Trophoblast cell (in vitro differentiated cells and primary cell): ENCODE results near the gene CASP8AP2.
"Not testable (repeated sequence)": the region's sequence is repeated elsewhere in the genome, so short reads cannot be mapped to it uniquely, and the experiment has no call there.

ENCODE experiments used
- DNase-seq, 2 donors: peaks; one replicate each; pipeline ENCODE4 v3.0.0-alpha.2; 2016
- H2AFZ ChIP-seq: 2 replicates; pipeline ENCODE4 v1.6.1; 2013; ENCODE audit warnings: low read length, moderate library complexity, mild to moderate bottlenecking; ENCODE audit not compliant: insufficient read depth, poor library complexity
- H2AK5ac ChIP-seq: 2 replicates; pipeline ENCODE4 v1.6.1; 2013; ENCODE audit warnings: mild to moderate bottlenecking, low read length
- H2BK120ac ChIP-seq: 2 replicates; pipeline ENCODE4 v1.6.1; 2013; ENCODE audit warnings: low read length, mild to moderate bottlenecking, moderate library complexity; ENCODE audit not compliant: insufficient read depth, poor library complexity
- H2BK12ac ChIP-seq: 2 replicates; pipeline ENCODE4 v1.6.1; 2013; ENCODE audit warnings: mild to moderate bottlenecking, low read length, moderate library complexity
- H2BK5ac ChIP-seq: 2 replicates; pipeline ENCODE4 v1.6.1; 2013; ENCODE audit warnings: low read length, low read depth, moderate library complexity, mild to moderate bottlenecking; ENCODE audit not compliant: poor library complexity
- H3K14ac ChIP-seq: 2 replicates; pipeline ENCODE4 v1.6.1; 2013; ENCODE audit warnings: mild to moderate bottlenecking, low read length
- H3K18ac ChIP-seq: 2 replicates; pipeline ENCODE4 v1.6.1; 2013; ENCODE audit warnings: mild to moderate bottlenecking, low read length
- H3K23ac ChIP-seq: 2 replicates; pipeline ENCODE4 v1.6.1; 2013; ENCODE audit warnings: low read length
- H3K27ac ChIP-seq: 2 replicates; pipeline ENCODE4 v1.5.1; 2013; ENCODE audit warnings: low read depth, mild to moderate bottlenecking, inconsistent platforms, low read length, moderate library complexity
- H3K27me3 ChIP-seq: 2 replicates; pipeline ENCODE4 v1.6.1; 2013; ENCODE audit warnings: inconsistent platforms, mild to moderate bottlenecking, low read length, moderate library complexity; ENCODE audit not compliant: insufficient read depth
- H3K36me3 ChIP-seq, 2 experiments: 1 replicate in 1 of 2; 2 replicates in 1 of 2; pipeline ENCODE4 v1.6.1; 2013; ENCODE audit warnings: low read length in 2 of 2, mild to moderate bottlenecking in 2 of 2, moderate library complexity in 1 of 2; ENCODE audit not compliant: insufficient read depth in 2 of 2, control insufficient read depth in 1 of 2
- H3K4ac ChIP-seq: 2 replicates; pipeline ENCODE4 v1.6.1; 2013; ENCODE audit warnings: low read depth, mild to moderate bottlenecking, low read length, moderate library complexity
- H3K4me1 ChIP-seq, 2 experiments: 1 replicate in 1 of 2; 2 replicates in 1 of 2; pipeline ENCODE4 v1.6.1; 2013; ENCODE audit warnings: low read length in 2 of 2, mild to moderate bottlenecking in 2 of 2, moderate library complexity in 1 of 2; ENCODE audit not compliant: insufficient read depth in 2 of 2, control insufficient read depth in 1 of 2
- H3K4me2 ChIP-seq: 2 replicates; pipeline ENCODE4 v1.6.1; 2013; ENCODE audit warnings: inconsistent platforms, mild to moderate bottlenecking, low read length, moderate library complexity
- H3K4me3 ChIP-seq: 2 replicates; pipeline ENCODE4 v1.5.1; 2013; ENCODE audit warnings: mild to moderate bottlenecking, low read depth, low read length, inconsistent platforms
- H3K79me1 ChIP-seq: one replicate; pipeline ENCODE4 v1.6.1; 2013; ENCODE audit warnings: low read length
- H3K79me2 ChIP-seq: 2 replicates; pipeline ENCODE4 v1.6.1; 2013; ENCODE audit warnings: low read length, mild to moderate bottlenecking; ENCODE audit not compliant: control insufficient read depth, insufficient read depth, poor library complexity
- H3K9ac ChIP-seq: 2 replicates; pipeline ENCODE4 v1.6.1; 2013; ENCODE audit warnings: mild to moderate bottlenecking, low read length
- H3K9me3 ChIP-seq: 2 replicates; pipeline ENCODE4 v1.6.1; 2013; ENCODE audit warnings: low read depth, mild to moderate bottlenecking, control low read depth, inconsistent platforms, low read length; ENCODE audit not compliant: insufficient read depth
- H4K12ac ChIP-seq: 2 replicates; pipeline ENCODE4 v1.6.1; 2013; ENCODE audit warnings: low read depth, mild to moderate bottlenecking, low read length, moderate library complexity
- H4K8ac ChIP-seq: 2 replicates; pipeline ENCODE4 v1.6.1; 2013; ENCODE audit warnings: low read depth, mild to moderate bottlenecking, low read length, moderate library complexity
- H4K91ac ChIP-seq: one replicate; pipeline ENCODE4 v1.6.1; 2013; ENCODE audit warnings: low read depth, mild to moderate bottlenecking, low read length, moderate library complexity
- WGBS: extraction: QIAGEN DNeasy Blood & Tissue Kit; methylation state at CpG from one replicate; pipeline ENCODE4 v1.1.7; 2013; ENCODE audit warnings: missing lambda C conversion rate; ENCODE audit not compliant: insufficient read length, insufficient coverage; ENCODE audit errors: extremely low coverage; 5-methylcytosine and 5-hydroxymethylcytosine counted together

CASP8AP2 gene

DNA sequence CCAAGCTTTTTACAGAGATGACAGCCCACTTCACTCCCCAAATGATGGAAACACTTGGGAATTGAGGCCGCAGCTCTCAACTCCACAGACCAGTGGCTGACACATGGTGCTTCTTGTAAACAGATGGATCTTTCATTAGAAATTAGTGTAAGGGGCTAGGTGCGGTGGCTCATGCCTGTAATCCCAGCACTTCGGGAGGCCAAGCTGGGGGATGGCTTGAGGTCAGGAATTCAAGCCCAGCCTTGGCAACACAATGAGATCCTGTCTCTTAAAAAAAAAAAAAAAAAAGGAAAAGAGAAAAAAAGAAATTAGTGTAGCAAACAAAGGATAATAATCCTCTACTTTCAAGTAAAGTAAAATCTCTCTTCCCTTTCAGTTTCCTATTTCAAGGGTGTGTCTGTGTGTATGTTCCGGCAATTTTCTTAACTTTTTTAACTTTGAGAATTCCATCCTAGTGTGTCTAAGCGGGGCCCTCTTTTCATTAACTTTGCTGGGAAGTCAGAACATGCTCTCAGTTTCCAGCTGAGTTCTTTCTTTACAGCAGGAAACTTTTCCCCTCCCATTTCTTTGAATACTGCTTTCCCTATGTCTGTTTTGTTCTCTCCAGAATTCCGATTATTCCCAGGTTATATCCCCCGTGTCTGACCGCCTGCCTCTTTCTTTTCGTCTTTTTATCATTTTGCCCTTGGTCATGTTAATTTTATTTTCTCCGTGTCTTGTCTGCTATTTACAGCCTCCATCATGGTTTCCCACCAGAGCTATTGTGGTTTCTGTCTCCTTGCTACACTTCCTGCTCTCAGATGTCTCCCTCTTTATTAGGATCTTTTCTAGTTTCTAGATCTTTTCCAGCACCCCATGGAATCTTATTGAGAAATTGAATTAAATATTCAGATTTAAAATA, 80.6 kb downstream of the CASP8AP2 start:
- H4K8ac ChIP-seq, H2BK5ac ChIP-seq, H3K4me2 ChIP-seq, DNase-seq, H3K9me3 ChIP-seq, H4K12ac ChIP-seq, H2AK5ac ChIP-seq, H3K23ac ChIP-seq, H3K4me3 ChIP-seq, H2AFZ ChIP-seq, H3K18ac ChIP-seq, H4K91ac ChIP-seq, H3K14ac ChIP-seq, H3K79me2 ChIP-seq, H3K4me1 ChIP-seq, H3K9ac ChIP-seq, H3K79me1 ChIP-seq, H3K27me3 ChIP-seq, H2BK120ac ChIP-seq, H2BK12ac ChIP-seq, H3K4ac ChIP-seq, H3K27ac ChIP-seq, H3K36me3 ChIP-seq: not testable (repeated sequence)
- WGBS, result no CpG with 5 or more reads among the region's 10 CpGs

DNA sequence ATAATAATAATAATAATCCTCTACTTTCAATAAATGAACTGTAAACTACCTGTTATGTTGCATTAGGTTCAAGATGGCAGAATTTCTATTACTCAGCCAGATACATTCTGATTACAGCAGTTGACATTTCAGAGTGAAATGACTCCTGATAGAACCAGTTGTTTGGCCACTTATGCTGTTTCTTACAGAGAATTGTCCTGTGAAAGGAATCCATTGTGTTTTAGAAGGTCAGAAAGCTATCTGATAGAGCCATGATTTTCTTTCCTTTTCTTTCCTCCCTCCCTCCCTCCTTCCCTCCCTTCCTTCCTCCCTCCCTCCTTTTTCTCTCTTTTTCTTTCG, 81.2 kb downstream of the CASP8AP2 start:
- H3K27ac ChIP-seq, result no peak overlapping the region
- no peak overlapping the region for H3K23ac ChIP-seq
- no peak overlapping the region for H2BK120ac ChIP-seq
- peaks cover 1% of the 10 kb centered on the region for H3K9me3 ChIP-seq
- no peak overlapping the region for H3K14ac ChIP-seq
- H3K4ac ChIP-seq, result no peak overlapping the region
- no peaks in the 10 kb centered on the region for H3K36me3 ChIP-seq
- DNase-seq, result no peak
- H2BK5ac ChIP-seq, result no peak overlapping the region
- no peak overlapping the region for H3K9ac ChIP-seq
- no peak overlapping the region for H2BK12ac ChIP-seq
- no peaks in the 10 kb centered on the region for H3K4me1 ChIP-seq
- no peak overlapping the region for H2AK5ac ChIP-seq
- H3K27me3 ChIP-seq, result no peaks in the 10 kb centered on the region
- WGBS, result no CpG with 5 or more reads among the region's 1 CpG
- no peak overlapping the region for H4K91ac ChIP-seq
- no peak overlapping the region for H3K4me3 ChIP-seq
- H3K4me2 ChIP-seq, result no peak overlapping the region
- H3K79me2 ChIP-seq, result no peaks in the 10 kb centered on the region
- no peaks in the 10 kb centered on the region for H3K79me1 ChIP-seq
- H2AFZ ChIP-seq, result no peak overlapping the region
- H4K12ac ChIP-seq, result no peak overlapping the region
- H4K8ac ChIP-seq, result no peak overlapping the region
- H3K18ac ChIP-seq, result no peak overlapping the region

DNA sequence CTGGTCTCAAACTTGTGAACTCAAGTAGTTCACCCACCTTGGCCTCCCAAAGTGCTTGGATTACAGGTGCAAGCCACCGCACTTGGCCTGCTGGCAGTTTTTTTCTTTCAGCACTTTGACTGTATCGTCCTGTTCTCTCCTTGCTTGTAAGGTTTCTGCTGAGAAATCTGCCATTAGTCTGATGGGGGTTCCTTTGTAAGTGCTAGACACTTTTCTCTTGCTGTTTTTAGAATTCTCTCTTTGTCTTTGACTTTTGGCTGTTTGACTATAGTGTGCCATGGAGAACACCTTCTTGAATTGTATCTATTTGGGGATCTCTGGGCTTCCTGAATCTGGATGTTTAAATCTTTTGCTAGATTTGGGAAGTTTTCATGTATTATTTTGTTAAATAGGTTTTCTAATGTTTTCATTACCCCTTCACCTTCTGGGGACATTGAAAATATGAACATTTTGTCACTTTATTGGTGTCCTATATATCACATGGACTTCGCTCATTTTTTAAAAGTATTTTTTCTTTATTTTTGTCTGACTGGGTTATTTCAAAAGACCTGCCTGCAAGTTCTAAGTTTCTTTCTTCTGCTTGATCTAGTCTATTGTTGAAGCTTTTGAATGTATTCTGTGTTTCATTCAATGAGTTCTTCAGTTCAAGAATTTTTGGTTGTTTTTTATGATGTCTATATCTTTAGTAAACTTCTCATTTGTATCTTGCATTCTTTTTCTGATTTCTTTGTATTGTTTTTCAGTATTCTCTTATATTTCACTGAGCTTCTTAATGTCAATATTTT, 86.6 kb downstream of the CASP8AP2 start:
- no peak overlapping the region for H2BK120ac ChIP-seq
- no peak overlapping the region for H4K8ac ChIP-seq
- H3K4me2 ChIP-seq, result no peak overlapping the region
- H3K4me1 ChIP-seq, result peaks cover 9% of the 10 kb centered on the region in 2 experiments
- no peak overlapping the region for H4K91ac ChIP-seq
- no peak overlapping the region for H3K23ac ChIP-seq
- H3K4me3 ChIP-seq, result no peak overlapping the region
- no peak overlapping the region for H2AFZ ChIP-seq
- no peak overlapping the region for H3K4ac ChIP-seq
- peaks cover 3% of the 10 kb centered on the region for H3K9me3 ChIP-seq
- H3K79me1 ChIP-seq, result no peaks in the 10 kb centered on the region
- no peaks in the 10 kb centered on the region for H3K27me3 ChIP-seq
- H3K14ac ChIP-seq, result no peak overlapping the region
- no peak overlapping the region for H2BK5ac ChIP-seq
- H4K12ac ChIP-seq, result no peak overlapping the region
- H3K18ac ChIP-seq, result no peak overlapping the region
- no peak overlapping the region for H2BK12ac ChIP-seq
- H3K79me2 ChIP-seq, result no peaks in the 10 kb centered on the region
- no peak overlapping the region for H3K27ac ChIP-seq
- no peak overlapping the region for H2AK5ac ChIP-seq
- DNase-seq, result no peak
- H3K9ac ChIP-seq, result no peak overlapping the region
- WGBS, result no CpG with 5 or more reads among the region's 3 CpGs
- no peaks in the 10 kb centered on the region for H3K36me3 ChIP-seq

DNA sequence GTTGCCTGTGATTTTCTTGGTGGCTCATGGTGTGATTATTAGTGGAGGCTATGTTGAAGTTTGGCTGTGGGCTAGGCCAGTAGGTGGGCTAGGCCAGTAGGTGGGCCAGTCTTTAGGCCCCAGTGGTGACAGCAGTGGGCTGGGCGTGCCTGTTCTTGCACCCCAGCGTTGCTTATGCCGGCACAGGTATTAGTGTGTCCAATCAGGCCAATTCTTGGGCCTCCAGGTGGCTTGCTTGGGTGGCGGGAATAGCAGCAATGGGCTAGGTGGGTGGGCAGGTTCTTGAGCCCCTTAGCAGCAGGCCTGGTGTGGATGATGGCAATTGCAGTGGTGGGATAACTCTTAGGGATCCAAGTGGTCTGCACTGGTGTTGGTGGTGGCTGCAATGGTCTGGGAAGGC, 87.5 kb downstream of the CASP8AP2 start:
- Histone ChIP-seq H4K8ac (no peak overlapping the region), H3K14ac (no peak overlapping the region), H2BK5ac (no peak overlapping the region), H3K4me1 (peaks cover 9% of the 10 kb centered on the region in 2 experiments), H2BK12ac (no peak overlapping the region), H3K27me3 (no peaks in the 10 kb centered on the region), H2AFZ (no peak overlapping the region), H3K79me1 (no peaks in the 10 kb centered on the region), H3K79me2 (no peaks in the 10 kb centered on the region), H3K23ac (no peak overlapping the region), H3K18ac (no peak overlapping the region), H2AK5ac (no peak overlapping the region), H3K4me3 (no peak overlapping the region), H3K9ac (no peak overlapping the region), H3K27ac (no peak overlapping the region), H3K4ac (no peak overlapping the region), H3K4me2 (no peak overlapping the region), H3K36me3 (no peaks in the 10 kb centered on the region), H2BK120ac (no peak overlapping the region), H4K91ac (no peak overlapping the region), H3K9me3 (peaks cover 3% of the 10 kb centered on the region), H4K12ac (no peak overlapping the region)
- no CpG with 5 or more reads among the region's 4 CpGs for WGBS
- no peak for DNase-seq
